Stimulated activated naive CD8-positive, alpha-beta T cell treated with anti-CD3 and anti-CD28 coated beads, Interleukin-15, Interleukin-2, amounts not matched to agents 100 ng/mL and 50 ng/mL, for 24 hours (primary cell): Measurements from ENCODE around the gene ZNF581.

ENCODE experiments used
- H3K27ac Mint-ChIP-seq: one replicate; pipeline ENCODE4 v1.8.0; 2021; ENCODE audit warnings: mild to moderate bottlenecking, mixed read lengths
- H3K27me3 Mint-ChIP-seq: one replicate; pipeline ENCODE4 v1.8.0; 2021; ENCODE audit warnings: mixed read lengths
- H3K36me3 Mint-ChIP-seq: one replicate; pipeline ENCODE4 v1.8.0; 2021; ENCODE audit warnings: low read depth, mixed read lengths
- H3K4me1 Mint-ChIP-seq: one replicate; pipeline ENCODE4 v1.8.0; 2021; ENCODE audit warnings: low read depth, mixed read lengths
- H3K4me3 Mint-ChIP-seq: one replicate; pipeline ENCODE4 v1.8.0; 2021; ENCODE audit warnings: mild to moderate bottlenecking, mixed read lengths
- H3K9me3 Mint-ChIP-seq: one replicate; pipeline ENCODE4 v1.8.0; 2021; ENCODE audit warnings: mixed read lengths

Gene ZNF581

GRCh38 chr19:55656552-55656951, 13.1 kb downstream of the ZNF581 start:
- H3K4me3 Mint-ChIP-seq, result peak overlapping the region; percentile 91
- peaks cover 48% of the 10 kb centered on the region for H3K4me1 Mint-ChIP-seq
- H3K36me3 Mint-ChIP-seq, result peaks cover 47% of the 10 kb centered on the region
- H3K27ac Mint-ChIP-seq, result peak overlapping the region; percentile 99
- H3K27me3 Mint-ChIP-seq, result no peaks in the 10 kb centered on the region
- no peaks in the 10 kb centered on the region for H3K9me3 Mint-ChIP-seq

- H3K4me1 Mint-ChIP-seq, result peaks cover 47% of the 10 kb centered on the region
- peaks cover 53% of the 10 kb centered on the region for H3K36me3 Mint-ChIP-seq
- peak overlapping the region; percentile 91 for H3K4me3 Mint-ChIP-seq
- no peaks in the 10 kb centered on the region for H3K27me3 Mint-ChIP-seq
- H3K27ac Mint-ChIP-seq, result peak overlapping the region; percentile 99
- H3K9me3 Mint-ChIP-seq, result no peaks in the 10 kb centered on the region
Observed at GRCh38 chr19:55656988-55657747, 13.7 kb downstream of the ZNF581 start.

GRCh38 chr19:55658846-55659459, 15.5 kb downstream of the ZNF581 start:
- Mint-ChIP-seq H3K4me1 (peaks cover 60% of the 10 kb centered on the region), H3K36me3 (peaks cover 68% of the 10 kb centered on the region), H3K9me3 (no peaks in the 10 kb centered on the region), H3K4me3 (peak overlapping the region; percentile 91), H3K27me3 (no peaks in the 10 kb centered on the region), H3K27ac (peak overlapping the region; percentile 99)

GRCh38 chr19:55659822-55660221, 16.4 kb downstream of the ZNF581 start:
- peak overlapping the region; percentile 56 for H3K4me3 Mint-ChIP-seq

GRCh38 chr19:55660404-55660803, 17.0 kb downstream of the ZNF581 start:
- Mint-ChIP-seq H3K36me3 (peaks cover 78% of the 10 kb centered on the region), H3K9me3 (no peaks in the 10 kb centered on the region), H3K27me3 (no peaks in the 10 kb centered on the region), H3K4me1 (peaks cover 57% of the 10 kb centered on the region), H3K27ac (peak overlapping the region; percentile 55), H3K4me3 (no peak overlapping the region)

More at GRCh38 chr19:55659822-55660221, 16.4 kb downstream of the ZNF581 start:
- Mint-ChIP-seq H3K27ac (peak overlapping the region; percentile 99), H3K36me3 (peaks cover 77% of the 10 kb centered on the region), H3K9me3 (no peaks in the 10 kb centered on the region), H3K27me3 (no peaks in the 10 kb centered on the region), H3K4me1 (peaks cover 57% of the 10 kb centered on the region)

GRCh38 chr19:55660991-55661390, 17.5 kb downstream of the ZNF581 start:
- Mint-ChIP-seq H3K27ac (no peak overlapping the region), H3K36me3 (peaks cover 76% of the 10 kb centered on the region), H3K27me3 (no peaks in the 10 kb centered on the region), H3K4me1 (peaks cover 54% of the 10 kb centered on the region), H3K9me3 (no peaks in the 10 kb centered on the region), H3K4me3 (no peak overlapping the region)

GRCh38 chr19:55661826-55662225, 18.4 kb downstream of the ZNF581 start:
- H3K27me3 Mint-ChIP-seq, result no peaks in the 10 kb centered on the region
- H3K4me3 Mint-ChIP-seq, result no peak overlapping the region
- peaks cover 49% of the 10 kb centered on the region for H3K4me1 Mint-ChIP-seq
- H3K9me3 Mint-ChIP-seq, result no peaks in the 10 kb centered on the region
- peak overlapping the region; percentile 50 for H3K27ac Mint-ChIP-seq
- H3K36me3 Mint-ChIP-seq, result peaks cover 74% of the 10 kb centered on the region

- no peak overlapping the region for H3K4me3 Mint-ChIP-seq
- H3K4me1 Mint-ChIP-seq, result peaks cover 42% of the 10 kb centered on the region
- H3K27me3 Mint-ChIP-seq, result no peaks in the 10 kb centered on the region
- H3K27ac Mint-ChIP-seq, result no peak overlapping the region
- no peaks in the 10 kb centered on the region for H3K9me3 Mint-ChIP-seq
- peaks cover 71% of the 10 kb centered on the region for H3K36me3 Mint-ChIP-seq
Observed at GRCh38 chr19:55663846-55664536, 20.5 kb downstream of the ZNF581 start.

- Mint-ChIP-seq H3K27ac (no peak overlapping the region), H3K4me1 (peaks cover 50% of the 10 kb centered on the region), H3K4me3 (no peak overlapping the region), H3K36me3 (peaks cover 71% of the 10 kb centered on the region), H3K9me3 (no peaks in the 10 kb centered on the region), H3K27me3 (no peaks in the 10 kb centered on the region)
Observed at GRCh38 chr19:55666343-55667005, 23.0 kb downstream of the ZNF581 start.

GRCh38 chr19:55667006-55667381, 23.5 kb downstream of the ZNF581 start:
- H3K36me3 Mint-ChIP-seq, result peaks cover 66% of the 10 kb centered on the region

GRCh38 chr19:55667511-55667910, 24.1 kb downstream of the ZNF581 start:
- no peak overlapping the region for H3K4me3 Mint-ChIP-seq
- peaks cover 68% of the 10 kb centered on the region for H3K36me3 Mint-ChIP-seq
- H3K27ac Mint-ChIP-seq, result no peak overlapping the region
- peaks cover 49% of the 10 kb centered on the region for H3K4me1 Mint-ChIP-seq
- no peaks in the 10 kb centered on the region for H3K27me3 Mint-ChIP-seq
- no peaks in the 10 kb centered on the region for H3K9me3 Mint-ChIP-seq

More at GRCh38 chr19:55667006-55667381, 23.5 kb downstream of the ZNF581 start:
- no peak overlapping the region for H3K27ac Mint-ChIP-seq
- H3K4me1 Mint-ChIP-seq, result peaks cover 48% of the 10 kb centered on the region
- H3K27me3 Mint-ChIP-seq, result no peaks in the 10 kb centered on the region
- H3K4me3 Mint-ChIP-seq, result no peak overlapping the region
- H3K9me3 Mint-ChIP-seq, result no peaks in the 10 kb centered on the region

GRCh38 chr19:55667958-55668357, 24.5 kb downstream of the ZNF581 start:
- H3K4me1 Mint-ChIP-seq, result peaks cover 45% of the 10 kb centered on the region

GRCh38 chr19:55668603-55669348, 25.3 kb downstream of the ZNF581 start:
- no peaks in the 10 kb centered on the region for H3K27me3 Mint-ChIP-seq
- H3K4me1 Mint-ChIP-seq, result peaks cover 43% of the 10 kb centered on the region
- H3K4me3 Mint-ChIP-seq, result no peak overlapping the region
- peaks cover 63% of the 10 kb centered on the region for H3K36me3 Mint-ChIP-seq
- H3K9me3 Mint-ChIP-seq, result no peaks in the 10 kb centered on the region
- H3K27ac Mint-ChIP-seq, result no peak overlapping the region

More at GRCh38 chr19:55667958-55668357, 24.5 kb downstream of the ZNF581 start:
- Mint-ChIP-seq H3K27ac (no peak overlapping the region), H3K27me3 (no peaks in the 10 kb centered on the region), H3K36me3 (peaks cover 64% of the 10 kb centered on the region), H3K9me3 (no peaks in the 10 kb centered on the region), H3K4me3 (no peak overlapping the region)
